ENCODE data around the gene MTSS2. TPM values are rescaled to one million over a fixed set of nuclear protein-coding genes. Genes with fewer than 3 reads are reported as not detected.

MTSS2 gene
- total RNA-seq, 1 experiment from 2014 or later = 64.1 TPM

DNA sequence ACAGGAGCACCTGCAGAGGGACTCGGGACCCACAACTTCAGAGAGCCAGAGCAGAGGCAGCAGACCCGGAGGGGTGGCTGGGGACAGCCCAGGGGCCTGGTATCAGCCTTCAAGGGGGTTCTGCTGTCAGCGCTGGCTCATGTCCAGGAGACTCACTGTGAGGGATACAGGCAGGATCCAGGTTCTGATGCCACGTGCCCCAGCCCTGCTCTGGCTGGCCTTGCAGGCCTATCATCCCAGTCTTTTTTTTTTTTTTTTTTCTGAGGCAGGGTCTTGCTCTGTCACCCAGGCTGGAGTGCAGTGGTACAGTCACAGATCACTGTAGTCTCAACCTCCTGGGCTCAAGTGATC lies 9.0 kb upstream of the MTSS2 start:
- H3K27me3 ChIP-seq (replicated peaks; ENCODE audit: control insufficient read depth, insufficient read depth, low read length) = no peaks in the 10 kb centered on the region
- H3K9me3 ChIP-seq = no peaks in the 10 kb centered on the region
- CTCF ChIA-PET = interaction anchor here (0.9 kb wide), 1 partner anchor 43 kb away, joined by 3 read pairs; no protein-coding TSS in a partner anchor
- H3K27ac Mint-ChIP-seq (ENCODE audit: unreplicated experiment) = peak overlapping the region; percentile 89
- peaks cover 44% of the 10 kb centered on the region for H3K4me1 ChIP-seq
- no peaks in the 10 kb centered on the region; the same call in 1 of the 2 replicates for H3K36me3 ChIP-seq (ENCODE audit: control insufficient read depth, insufficient read depth, low read length)
- intact Hi-C loops (cut with micrococcal nuclease; ENCODE audit: unreplicated experiment) = loop anchor here (1.0 kb wide), 1 partner anchor 10 kb away; no protein-coding TSS in a partner anchor
- TF ChIP-seq, protein P1, sequence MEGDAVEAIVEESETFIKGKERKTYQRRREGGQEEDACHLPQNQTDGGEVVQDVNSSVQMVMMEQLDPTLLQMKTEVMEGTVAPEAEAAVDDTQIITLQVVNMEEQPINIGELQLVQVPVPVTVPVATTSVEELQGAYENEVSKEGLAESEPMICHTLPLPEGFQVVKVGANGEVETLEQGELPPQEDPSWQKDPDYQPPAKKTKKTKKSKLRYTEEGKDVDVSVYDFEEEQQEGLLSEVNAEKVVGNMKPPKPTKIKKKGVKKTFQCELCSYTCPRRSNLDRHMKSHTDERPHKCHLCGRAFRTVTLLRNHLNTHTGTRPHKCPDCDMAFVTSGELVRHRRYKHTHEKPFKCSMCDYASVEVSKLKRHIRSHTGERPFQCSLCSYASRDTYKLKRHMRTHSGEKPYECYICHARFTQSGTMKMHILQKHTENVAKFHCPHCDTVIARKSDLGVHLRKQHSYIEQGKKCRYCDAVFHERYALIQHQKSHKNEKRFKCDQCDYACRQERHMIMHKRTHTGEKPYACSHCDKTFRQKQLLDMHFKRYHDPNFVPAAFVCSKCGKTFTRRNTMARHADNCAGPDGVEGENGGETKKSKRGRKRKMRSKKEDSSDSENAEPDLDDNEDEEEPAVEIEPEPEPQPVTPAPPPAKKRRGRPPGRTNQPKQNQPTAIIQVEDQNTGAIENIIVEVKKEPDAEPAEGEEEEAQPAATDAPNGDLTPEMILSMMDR (IDR thresholded peaks at IDR 0.05; ENCODE audit: insufficient read depth in 1 of 2, low read depth in 1 of 2, low read length in 1 of 2, severe bottlenecking in 1 of 2, unreplicated experiment in 1 of 2) = no peak
- no peaks in the 10 kb centered on the region for H3K27me3 Mint-ChIP-seq (ENCODE audit: insufficient read depth, unreplicated experiment)
- POLR2A ChIA-PET = no interaction called here
- no peak overlapping the region for H3K4me3 ChIP-seq (ENCODE audit: low read depth, low read length)
- no peaks in the 10 kb centered on the region for H3K9me3 Mint-ChIP-seq (ENCODE audit: unreplicated experiment)
- no TSS peak for BruUV-seq (replicated peaks)
- DNase-seq = no peak
- peaks cover 38% of the 10 kb centered on the region for H3K4me1 Mint-ChIP-seq (ENCODE audit: low read depth, unreplicated experiment)
- H3K36me3 Mint-ChIP-seq (ENCODE audit: insufficient read depth, unreplicated experiment) = peaks cover 35% of the 10 kb centered on the region
- no peak overlapping the region for H3K4me3 Mint-ChIP-seq (ENCODE audit: unreplicated experiment)

DNA sequence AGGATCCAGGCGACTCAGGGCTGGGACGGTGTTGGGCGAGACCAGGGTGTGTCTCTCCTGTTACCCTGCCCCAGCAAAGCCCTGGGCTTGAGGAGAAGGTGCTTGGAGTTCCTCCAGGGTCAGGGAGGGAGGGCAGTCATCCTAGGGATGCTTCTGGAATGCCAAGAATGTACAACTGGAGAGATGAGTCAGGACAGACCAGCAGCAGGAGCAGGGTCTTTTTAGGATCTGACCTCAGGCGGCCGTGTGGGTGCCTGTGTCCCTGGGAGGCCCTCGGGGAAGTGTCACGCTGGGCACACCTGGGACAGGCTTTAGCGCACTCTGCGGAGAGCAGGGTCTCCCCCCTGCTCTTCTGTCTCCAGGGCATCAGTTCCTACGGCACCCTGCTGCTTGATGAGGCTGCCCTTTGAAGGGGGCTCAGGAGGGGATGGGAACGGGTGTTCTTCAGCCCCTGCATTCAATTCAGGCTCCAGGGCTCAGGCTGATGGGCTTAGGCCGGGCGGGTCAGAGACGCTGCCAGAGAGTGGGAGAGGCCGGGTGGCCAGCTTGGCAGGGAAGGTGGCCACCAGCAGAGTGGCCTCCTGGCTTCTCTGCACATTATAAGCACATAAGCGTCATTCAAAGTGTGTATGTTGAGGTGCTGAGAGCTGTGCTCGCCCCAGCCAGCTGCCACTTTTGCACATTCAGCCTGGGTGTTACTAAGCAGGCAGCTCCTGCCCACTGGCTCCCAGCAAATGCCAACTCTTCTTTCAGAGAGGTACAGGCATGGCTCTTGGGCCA lies 8.4 kb upstream of the MTSS2 start:
- TF ChIP-seq, protein P1 (IDR thresholded peaks at IDR 0.05; ENCODE audit: insufficient read depth in 1 of 2, low read depth in 1 of 2, low read length in 1 of 2, severe bottlenecking in 1 of 2, unreplicated experiment in 1 of 2) = no peak
- Histone ChIP-seq H3K4me1 (peaks cover 44% of the 10 kb centered on the region), H3K27me3 (replicated peaks; ENCODE audit: control insufficient read depth, insufficient read depth, low read length) (no peaks in the 10 kb centered on the region), H3K9me3 (no peaks in the 10 kb centered on the region), H3K4me3 (ENCODE audit: low read depth, low read length) (no peak overlapping the region), H3K36me3 (ENCODE audit: control insufficient read depth, insufficient read depth, low read length) (no peaks in the 10 kb centered on the region; the same call in 1 of the 2 replicates)
- CTCF ChIA-PET = no interaction called here
- POLR2A ChIA-PET = no interaction called here
- no peak overlapping the region for H3K4me3 Mint-ChIP-seq (ENCODE audit: unreplicated experiment)
- intact Hi-C loops (cut with micrococcal nuclease; ENCODE audit: unreplicated experiment) = loop anchor here (1.0 kb wide), 1 partner anchor 9 kb away; no protein-coding TSS in a partner anchor
- H3K36me3 Mint-ChIP-seq (ENCODE audit: insufficient read depth, unreplicated experiment) = peaks cover 35% of the 10 kb centered on the region
- H3K27me3 Mint-ChIP-seq (ENCODE audit: insufficient read depth, unreplicated experiment) = no peaks in the 10 kb centered on the region
- DNase-seq = peak; percentile 81 to 91
- H3K4me1 Mint-ChIP-seq (ENCODE audit: low read depth, unreplicated experiment) = peaks cover 37% of the 10 kb centered on the region
- no TSS peak for BruUV-seq (replicated peaks)
- no peaks in the 10 kb centered on the region for H3K9me3 Mint-ChIP-seq (ENCODE audit: unreplicated experiment)
- peak overlapping the region; percentile 89 for H3K27ac Mint-ChIP-seq (ENCODE audit: unreplicated experiment)

DNA sequence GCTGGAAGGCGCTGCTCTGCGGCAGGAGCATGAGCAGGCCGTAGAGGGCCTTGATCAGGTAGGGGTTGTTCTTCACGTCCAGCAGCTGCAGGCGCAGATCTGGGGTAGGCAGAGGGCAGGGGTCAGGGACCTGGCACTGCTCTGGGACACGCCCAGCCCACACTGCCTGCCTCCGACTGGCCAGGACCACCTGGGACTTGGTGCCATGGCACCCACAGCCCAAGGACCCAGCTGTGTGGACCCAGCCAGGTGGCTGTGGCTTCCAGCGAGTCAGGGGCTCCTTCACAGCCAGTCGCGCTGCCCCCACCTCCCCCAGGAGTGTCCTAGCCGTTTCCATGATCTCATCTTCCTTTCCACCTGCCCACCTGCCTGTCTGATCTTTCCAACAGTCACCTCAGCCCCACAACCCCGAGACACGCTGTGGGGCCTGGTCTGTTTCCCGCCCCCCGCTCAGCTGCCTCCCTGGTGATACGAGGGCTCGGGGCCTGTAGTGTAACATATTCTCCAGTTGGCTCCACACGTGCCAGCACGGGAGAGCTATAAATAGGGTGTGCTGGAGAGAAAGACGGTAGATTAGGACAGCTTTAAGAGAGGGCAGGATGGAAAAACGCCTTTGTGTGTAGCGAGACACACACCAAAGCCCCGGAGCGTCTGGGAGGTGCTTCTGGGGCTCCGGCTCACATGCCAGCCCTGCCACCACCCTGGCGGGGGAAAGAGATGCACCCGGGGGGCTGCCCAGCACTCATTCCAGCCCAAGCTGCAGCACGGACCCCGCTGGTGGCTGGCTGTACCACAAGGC lies 7.2 kb upstream of the MTSS2 start:
- Histone ChIP-seq H3K36me3 (ENCODE audit: control insufficient read depth, insufficient read depth, low read length) (no peaks in the 10 kb centered on the region; the same call in 1 of the 2 replicates), H3K27me3 (replicated peaks; ENCODE audit: control insufficient read depth, insufficient read depth, low read length) (no peaks in the 10 kb centered on the region), H3K9me3 (no peaks in the 10 kb centered on the region), H3K4me3 (ENCODE audit: low read depth, low read length) (no peak overlapping the region), H3K4me1 (peaks cover 44% of the 10 kb centered on the region)
- Mint-ChIP-seq H3K4me3 (ENCODE audit: unreplicated experiment) (no peak overlapping the region), H3K36me3 (ENCODE audit: insufficient read depth, unreplicated experiment) (peaks cover 34% of the 10 kb centered on the region), H3K4me1 (ENCODE audit: low read depth, unreplicated experiment) (peaks cover 39% of the 10 kb centered on the region), H3K27ac (ENCODE audit: unreplicated experiment) (peak overlapping the region; percentile 89), H3K27me3 (ENCODE audit: insufficient read depth, unreplicated experiment) (no peaks in the 10 kb centered on the region), H3K9me3 (ENCODE audit: unreplicated experiment) (no peaks in the 10 kb centered on the region)
- CTCF ChIA-PET = no interaction called here
- intact Hi-C loops (cut with micrococcal nuclease; ENCODE audit: unreplicated experiment) = no loop called here
- TF ChIP-seq, protein P1 (IDR thresholded peaks at IDR 0.05; ENCODE audit: insufficient read depth in 1 of 2, low read depth in 1 of 2, low read length in 1 of 2, severe bottlenecking in 1 of 2, unreplicated experiment in 1 of 2) = no peak
- no peak for DNase-seq
- no TSS peak for BruUV-seq (replicated peaks)
- POLR2A ChIA-PET = no interaction called here

All from Caco-2 (cell line).